Measurements from ENCODE around the gene MRGPRX1. TPM values are rescaled to one million over a fixed set of nuclear protein-coding genes. Genes with fewer than 3 reads are reported as not detected.
"Not testable (repeated sequence)": the region's sequence is repeated elsewhere in the genome, so short reads cannot be mapped to it uniquely, and the experiment has no call there.

MRGPRX1 gene
- total RNA-seq, result not detected

DNA sequence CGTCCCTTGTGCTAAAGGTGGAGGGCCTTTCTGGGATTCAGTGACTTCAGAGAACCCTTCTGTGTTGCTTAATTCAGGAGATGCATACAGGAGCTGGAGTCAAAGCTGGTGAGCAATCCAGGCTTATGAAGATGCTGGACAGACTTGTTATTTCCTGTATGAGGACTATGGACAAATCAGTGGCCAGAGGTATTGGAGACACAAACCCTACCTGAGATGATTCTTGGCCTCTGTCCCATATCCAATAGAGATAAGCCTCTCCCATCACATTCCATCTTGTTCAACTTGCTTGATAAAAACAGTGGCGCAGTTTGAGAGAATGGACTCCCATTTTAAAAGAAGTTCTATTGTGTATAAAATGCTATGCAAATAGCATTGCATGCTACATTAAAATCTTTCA lies at the start of gene MRGPRX1:
Gene MRGPRX1 (minus strand): TSS at position 101 of the 400 bp plus-strand sequence. CDS start 4,630 bp downstream, outside the sequence.
- ATAC-seq, result no peak

- peak; percentile 62 for ATAC-seq
These were observed 48.4 kb upstream of the MRGPRX1 start for GRCh38 chr11:18987454-18988231.

GRCh38 chr11:18986744-18987143 lies 47.5 kb upstream of the MRGPRX1 start:
- ATAC-seq, result peak; percentile 99

DNA sequence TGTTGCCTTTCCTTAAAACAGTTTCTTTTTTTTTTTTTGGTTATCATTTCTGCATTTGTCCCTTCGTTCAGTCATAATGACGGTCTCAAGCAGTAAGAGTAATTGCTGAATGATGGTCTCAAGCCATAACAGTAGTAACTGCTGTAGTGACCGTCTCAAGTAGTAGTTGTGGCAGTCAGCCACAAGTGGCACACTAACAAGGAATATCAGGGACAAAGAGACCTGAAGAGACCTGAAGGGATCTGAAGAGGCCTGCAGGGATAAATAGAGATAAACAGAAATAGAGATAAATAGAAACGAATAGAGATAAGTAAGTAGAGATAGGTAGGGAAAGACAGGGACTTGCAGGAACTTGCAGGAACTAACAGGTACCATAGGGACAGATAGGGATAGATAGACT lies 42.7 kb upstream of the MRGPRX1 start:
- no peak for ATAC-seq

- ATAC-seq, result no peak
These were observed 35.0 kb upstream of the MRGPRX1 start for GRCh38 chr11:18974192-18974591.

DNA sequence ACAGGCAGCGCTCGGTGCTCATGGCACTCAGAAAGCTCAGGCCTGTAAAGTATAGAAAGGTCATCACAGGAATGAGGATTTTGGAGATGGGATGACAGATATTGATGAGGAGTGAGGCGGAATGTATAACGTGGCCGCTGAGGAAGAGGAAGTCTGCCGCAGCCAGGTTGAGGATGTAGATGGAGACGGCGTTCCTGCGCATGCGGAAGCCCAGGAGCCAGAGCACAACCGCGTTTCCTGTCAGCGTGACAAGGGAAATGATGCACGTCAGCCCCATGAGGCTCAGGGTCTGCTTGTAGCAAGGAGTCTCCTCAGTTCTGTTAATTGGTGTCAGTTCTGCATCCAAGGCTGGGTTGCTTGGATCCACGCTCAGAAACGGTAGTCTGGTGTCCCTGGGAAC lies 33.1 kb upstream of the MRGPRX1 start:
- no peak for ATAC-seq

DNA sequence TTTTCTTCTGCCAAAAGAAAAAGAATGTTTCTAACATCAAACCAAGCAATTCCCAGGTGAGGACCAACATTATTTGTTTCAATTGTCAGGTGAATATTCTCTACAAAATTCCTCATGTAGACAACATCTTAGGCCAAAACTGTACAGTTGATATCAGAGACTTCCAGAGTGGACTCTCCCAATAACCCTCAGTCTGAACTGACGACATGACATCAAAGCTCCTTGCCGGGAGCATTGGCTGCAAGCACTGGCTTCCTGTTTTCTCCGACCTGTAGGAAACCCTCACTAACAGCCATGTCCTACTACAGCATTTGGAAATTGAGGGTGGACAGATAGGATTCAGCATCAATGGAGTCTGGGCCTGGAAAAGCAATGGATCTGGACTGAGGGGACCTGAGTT lies 30.5 kb upstream of the MRGPRX1 start:
- no peak for ATAC-seq

- ATAC-seq, result no peak
These were observed 19.2 kb upstream of the MRGPRX1 start for GRCh38 chr11:18958221-18958910.

DNA sequence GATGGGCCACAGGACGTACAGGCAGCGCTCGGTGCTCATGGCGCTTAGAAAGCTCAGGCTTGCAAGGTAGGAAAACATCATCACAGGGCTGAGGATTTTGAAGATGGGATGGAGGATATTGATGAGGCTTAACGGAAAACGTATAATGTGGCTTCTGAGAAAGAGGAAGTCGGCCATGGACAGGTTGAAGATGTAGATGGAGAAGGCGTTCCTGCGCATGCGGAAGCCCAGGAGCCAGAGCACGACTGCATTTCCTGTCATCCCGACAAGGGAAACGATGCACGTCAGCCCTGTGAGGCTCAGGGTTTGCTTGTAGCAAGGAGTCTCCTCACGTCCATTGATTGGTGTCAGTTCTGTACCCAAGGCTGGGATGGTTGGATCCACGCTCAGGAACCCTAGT lies 17.4 kb upstream of the MRGPRX1 start:
- no peak for ATAC-seq

DNA sequence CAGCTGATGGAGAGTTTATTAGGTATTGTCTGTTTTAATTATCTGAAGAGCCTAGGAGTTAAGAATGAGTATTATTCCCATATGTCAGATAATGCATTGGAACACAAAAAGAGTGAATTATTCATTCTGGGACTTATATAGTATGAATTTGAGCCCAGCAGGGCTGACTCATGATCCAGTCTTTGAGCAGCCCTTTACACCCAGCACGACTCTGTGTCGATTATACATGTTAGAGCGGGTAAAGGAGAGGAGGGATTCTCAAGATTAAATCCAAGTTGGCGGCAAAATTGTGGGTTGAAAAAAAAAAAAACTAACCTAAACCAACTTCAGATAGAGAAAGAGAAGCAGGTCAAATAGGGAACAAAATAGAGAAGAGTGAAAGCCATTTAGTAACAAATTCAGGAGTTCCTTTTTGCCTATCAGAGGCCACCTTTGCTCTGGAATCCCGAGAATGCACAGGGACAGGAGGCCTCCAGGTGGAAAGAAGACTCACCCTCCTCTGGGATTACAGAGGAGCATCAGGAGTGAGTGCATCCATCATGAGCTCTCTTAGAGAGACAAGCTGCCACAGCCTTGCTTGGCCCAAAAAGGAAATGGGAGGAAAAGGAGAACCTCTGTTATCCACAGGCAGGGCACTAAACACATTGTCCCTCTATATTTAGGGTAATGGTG lies 3.1 kb downstream of the MRGPRX1 start:
- ATAC-seq, result no peak

GRCh38 chr11:18934195-18934814 lies 4.9 kb downstream of the MRGPRX1 start:
- no peak for ATAC-seq

- no peak for ATAC-seq
These were observed 11.5 kb downstream of the MRGPRX1 start for GRCh38 chr11:18927550-18928322.

DNA sequence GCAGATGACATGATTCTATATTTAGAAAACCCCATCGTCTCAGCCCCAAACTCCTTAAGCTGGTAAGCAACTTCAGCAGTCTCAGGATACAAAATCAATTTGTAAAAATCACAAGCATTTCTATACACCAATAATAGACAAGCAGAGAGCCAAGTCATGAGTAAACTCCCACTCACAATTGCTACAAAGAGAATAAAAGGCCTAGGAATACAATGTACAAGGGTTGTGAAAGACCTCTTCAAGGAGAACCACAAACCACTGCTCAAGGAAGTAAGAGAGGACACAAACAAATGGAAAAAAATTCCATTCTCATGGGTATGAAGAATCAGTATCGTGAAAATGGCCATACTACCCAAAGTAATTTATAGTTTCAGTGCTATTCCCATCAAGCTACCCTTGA lies 13.8 kb downstream of the MRGPRX1 start:
- not testable (repeated sequence) for ATAC-seq

DNA sequence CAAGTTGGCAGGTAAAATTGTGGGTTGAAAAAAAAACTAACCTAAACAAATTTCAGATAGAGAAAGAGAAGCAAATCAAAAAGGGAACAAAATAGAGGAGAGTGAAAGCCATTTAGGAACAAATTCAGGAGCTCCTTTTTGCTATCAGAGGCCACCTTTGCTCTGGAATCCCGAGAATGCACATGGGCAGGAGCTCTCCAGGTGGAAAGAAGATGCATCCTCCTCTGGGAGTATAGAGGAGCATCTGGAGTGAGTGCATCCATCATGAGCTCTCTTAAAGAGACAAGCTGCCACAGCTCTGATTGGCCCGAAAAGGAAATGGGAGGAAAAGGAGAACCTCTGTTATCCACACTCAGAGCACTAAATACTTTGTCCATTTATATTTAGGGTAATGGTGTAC lies 26.3 kb downstream of the MRGPRX1 start:
- no peak for ATAC-seq

GRCh38 chr11:18907391-18907790 lies 31.8 kb downstream of the MRGPRX1 start:
- no peak for ATAC-seq

GRCh38 chr11:18900637-18901036 lies 38.6 kb downstream of the MRGPRX1 start:
- ATAC-seq, result not testable (repeated sequence)

GRCh38 chr11:18900151-18900611 lies 39.0 kb downstream of the MRGPRX1 start:
- ATAC-seq, result not testable (repeated sequence)

DNA sequence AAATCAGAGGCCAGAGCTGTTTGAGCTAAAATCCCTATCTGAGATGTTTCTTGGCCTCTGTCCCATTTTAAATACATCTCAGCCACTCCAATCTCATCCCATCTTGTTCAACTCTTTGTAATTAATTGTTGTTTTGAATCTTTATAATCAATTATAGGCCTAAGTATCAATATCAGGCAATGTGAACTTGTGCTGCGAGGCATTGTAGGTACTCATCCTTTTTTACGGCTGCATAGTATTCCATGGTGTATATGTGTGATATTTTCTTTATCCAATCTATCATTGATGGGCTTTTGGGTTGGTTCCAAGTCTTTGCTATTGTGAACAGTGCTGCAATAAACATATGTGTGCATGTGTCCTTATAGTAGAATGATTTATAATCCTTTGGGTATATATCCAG lies 47.5 kb downstream of the MRGPRX1 start:
- ATAC-seq, result not testable (repeated sequence)

DNA sequence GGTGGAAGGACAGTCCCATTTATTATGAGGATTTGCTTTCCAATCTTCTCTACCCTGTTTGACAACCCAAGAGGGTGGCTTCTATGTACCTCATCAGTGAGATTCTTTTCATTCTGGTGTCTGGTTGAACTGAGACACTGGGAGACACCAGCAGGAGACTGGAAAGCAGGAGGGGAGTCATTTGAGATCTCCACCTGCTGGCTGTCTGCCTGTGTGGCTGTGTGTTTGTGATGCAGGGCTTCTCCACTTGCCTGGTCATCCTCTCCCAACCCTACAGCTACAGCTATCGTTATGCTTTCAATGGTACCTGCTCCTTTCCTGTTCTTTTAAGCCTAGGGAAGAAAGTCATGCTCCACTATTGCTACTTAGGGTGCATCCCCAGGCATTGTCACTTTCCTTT lies 48.6 kb downstream of the MRGPRX1 start:
- no peak for ATAC-seq

Data from esophagus mucosa (tissue), 1 donor.